ENCODE results near the gene VPS29. TPM values are rescaled to one million over a fixed set of nuclear protein-coding genes. Genes with fewer than 3 reads are reported as not detected.
A peak's percentile ranks its signal among the peaks of the same experiment; 100 is the strongest.

The VPS29 gene
- total RNA-seq (ENCODE audit: low replicate concordance): 83.2 and 88.9 TPM in 2 replicates

DNA sequence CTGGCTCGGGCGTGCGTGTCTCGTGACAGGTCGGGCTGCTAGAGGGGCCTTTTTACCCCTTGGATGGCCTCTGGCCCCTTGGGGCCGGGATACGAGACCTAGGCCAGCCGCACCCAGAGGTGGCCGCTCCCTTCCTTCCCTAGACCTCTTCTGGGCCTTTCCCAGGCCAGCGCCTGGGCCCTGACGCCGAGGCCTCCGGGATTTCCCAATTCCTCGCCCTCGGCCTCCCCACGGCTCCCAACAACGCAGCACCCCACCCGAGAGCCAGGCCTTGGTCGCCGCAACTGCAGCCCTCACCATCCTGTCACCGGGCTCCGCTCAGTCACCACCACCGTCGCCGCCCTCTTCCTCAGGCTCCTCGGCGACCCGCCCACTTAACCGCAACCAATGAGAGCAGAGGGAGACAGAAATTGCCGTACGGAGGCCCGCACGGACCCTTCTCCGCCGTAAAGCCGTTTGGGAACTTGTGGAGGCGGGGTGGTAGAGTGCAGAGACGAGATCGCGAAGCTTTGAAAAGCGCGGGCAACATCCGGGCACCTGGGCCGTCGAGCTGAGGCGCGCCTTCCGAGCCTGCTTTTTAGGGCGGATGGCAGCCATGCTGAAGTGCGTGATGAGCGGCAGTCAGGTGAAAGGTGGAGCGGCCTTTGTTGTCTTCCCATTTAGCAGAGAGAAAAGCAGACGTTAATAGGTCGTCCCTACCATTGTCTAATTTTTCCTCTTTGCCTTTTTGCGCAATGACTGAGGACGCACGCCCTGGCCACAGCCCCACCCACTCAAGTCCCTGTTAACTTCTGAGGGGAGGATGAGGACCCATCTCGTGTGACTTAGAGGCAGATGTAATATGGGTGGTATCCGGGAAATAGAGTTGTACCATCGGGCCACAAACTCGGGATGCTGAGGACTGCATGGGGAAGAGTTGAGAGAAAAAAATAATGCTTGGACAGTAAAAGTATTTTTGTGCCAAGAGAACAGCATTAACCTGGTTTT is at the start of gene VPS29, which contains the start of gene RAD9B:
VPS29 (minus strand) TSS at position 360 of the 987 bp plus-strand sequence; CDS start at position 300, 60 bp downstream.
RAD9B (plus strand) TSS at position 580 of the 987 bp plus-strand sequence; CDS start at position 587, 7 bp downstream.
- H3K4me3 ChIP-seq (ENCODE audit: low read depth, low read length): peak within 1 kb of the TSS; percentile 90
- no peak for TF ChIP-seq CTCF (IDR thresholded peaks at IDR 0.05; ENCODE audit: insufficient read depth, low read length)
- peak; percentile 98 for DNase-seq (ENCODE audit: low read depth)

DNA sequence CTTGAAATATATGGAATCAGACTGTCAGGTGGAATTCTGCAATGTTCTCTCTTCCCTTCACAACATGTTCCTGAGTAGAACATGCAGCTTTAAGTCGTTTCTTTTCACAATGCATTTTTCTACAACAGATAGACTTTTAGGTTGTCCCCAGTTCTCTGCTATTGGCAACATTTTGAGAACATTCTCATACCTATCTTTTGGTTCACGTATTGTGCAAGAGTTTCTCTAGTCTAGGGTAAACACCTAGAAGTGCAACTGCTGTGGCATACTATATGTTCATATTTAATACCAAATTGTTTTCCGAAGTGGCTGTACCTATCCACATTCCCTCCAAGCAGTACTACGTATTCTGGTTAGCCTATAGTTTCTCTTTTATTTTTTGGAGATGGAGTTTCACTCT is 49.1 kb upstream of the VPS29 start:
- H3K4me3 ChIP-seq (ENCODE audit: low read depth, low read length): no peak overlapping the region
- no peak for DNase-seq (ENCODE audit: low read depth)
- TF ChIP-seq CTCF (IDR thresholded peaks at IDR 0.05; ENCODE audit: insufficient read depth, low read length): no peak

DNA sequence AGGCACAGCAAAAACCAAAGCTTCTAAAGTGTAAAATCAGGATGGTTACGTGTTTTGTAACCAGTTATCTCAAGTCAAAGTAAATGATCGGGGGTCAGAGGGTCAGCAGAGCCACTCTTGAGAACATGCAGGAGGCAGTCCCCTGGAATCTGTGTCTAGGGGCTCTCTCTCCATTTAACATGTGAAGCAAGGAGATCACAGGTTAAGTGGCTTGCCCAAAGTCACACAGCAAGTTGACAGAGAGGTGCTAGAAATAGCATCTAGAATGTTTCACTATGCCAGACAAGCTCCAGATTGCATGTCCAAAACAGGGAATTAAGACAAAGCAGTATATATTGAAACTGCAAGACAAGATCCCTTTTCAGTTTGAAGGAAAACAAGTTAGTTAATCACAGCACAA is 47.8 kb upstream of the VPS29 start:
- no peak for TF ChIP-seq CTCF (IDR thresholded peaks at IDR 0.05; ENCODE audit: insufficient read depth, low read length)
- no peak for DNase-seq (ENCODE audit: low read depth)
- H3K4me3 ChIP-seq (ENCODE audit: low read depth, low read length): no peak overlapping the region

GRCh38 chr12:110548678-110549077 is 46.8 kb upstream of the VPS29 start:
- no peak for DNase-seq (ENCODE audit: low read depth)
- no peak for TF ChIP-seq CTCF (IDR thresholded peaks at IDR 0.05; ENCODE audit: insufficient read depth, low read length)
- H3K4me3 ChIP-seq (ENCODE audit: low read depth, low read length): no peak overlapping the region

GRCh38 chr12:110547090-110547489 is 45.2 kb upstream of the VPS29 start:
- TF ChIP-seq CTCF (IDR thresholded peaks at IDR 0.05; ENCODE audit: insufficient read depth, low read length): no peak
- no peak for DNase-seq (ENCODE audit: low read depth)
- no peak overlapping the region for H3K4me3 ChIP-seq (ENCODE audit: low read depth, low read length)

- TF ChIP-seq CTCF (IDR thresholded peaks at IDR 0.05; ENCODE audit: insufficient read depth, low read length): no peak
- peak; percentile 89 for DNase-seq (ENCODE audit: low read depth)
- H3K4me3 ChIP-seq (ENCODE audit: low read depth, low read length): no peak overlapping the region
Measured at GRCh38 chr12:110546339-110546738, 44.4 kb upstream of the VPS29 start.

Measured in fibroblast of the aortic adventitia (primary cell).